Stomach smooth muscle (tissue), 2 donors: Measurements from ENCODE around the gene CDH7.

Source experiments
- H3K27ac ChIP-seq: one replicate; pipeline ENCODE4 v1.7.0; 2013; ENCODE audit warnings: mild to moderate bottlenecking, low read length, inconsistent platforms
- H3K27me3 ChIP-seq, 2 donors: one replicate each; pipeline ENCODE4 v1.7.0; 2013; ENCODE audit warnings: low read length in 2 of 2; ENCODE audit not compliant: insufficient read depth in 2 of 2, control insufficient read depth in 1 of 2
- H3K36me3 ChIP-seq, 2 donors: one replicate each; pipeline ENCODE4 v1.7.0; 2013; ENCODE audit warnings: low read length in 2 of 2; ENCODE audit not compliant: control insufficient read depth in 2 of 2, insufficient read depth in 2 of 2
- H3K4me1 ChIP-seq: one replicate; pipeline ENCODE4 v1.7.0; 2013; ENCODE audit warnings: low read length; ENCODE audit not compliant: control insufficient read depth, insufficient read depth
- H3K4me3 ChIP-seq, 2 donors: one replicate each; pipeline ENCODE4 v1.7.0; 2013; ENCODE audit warnings: low read length in 2 of 2
- H3K9ac ChIP-seq, 2 donors: one replicate each; pipeline ENCODE4 v1.7.0; 2013; ENCODE audit warnings: low read length in 2 of 2, mild to moderate bottlenecking in 1 of 2
- H3K9me3 ChIP-seq, 2 donors: one replicate each; pipeline ENCODE4 v1.7.0; 2013; ENCODE audit warnings: low read length in 2 of 2; ENCODE audit not compliant: control insufficient read depth in 2 of 2
- donor health status: healthy.
- donor health status: Pancreatic carcinoma.

CDH7 gene

DNA sequence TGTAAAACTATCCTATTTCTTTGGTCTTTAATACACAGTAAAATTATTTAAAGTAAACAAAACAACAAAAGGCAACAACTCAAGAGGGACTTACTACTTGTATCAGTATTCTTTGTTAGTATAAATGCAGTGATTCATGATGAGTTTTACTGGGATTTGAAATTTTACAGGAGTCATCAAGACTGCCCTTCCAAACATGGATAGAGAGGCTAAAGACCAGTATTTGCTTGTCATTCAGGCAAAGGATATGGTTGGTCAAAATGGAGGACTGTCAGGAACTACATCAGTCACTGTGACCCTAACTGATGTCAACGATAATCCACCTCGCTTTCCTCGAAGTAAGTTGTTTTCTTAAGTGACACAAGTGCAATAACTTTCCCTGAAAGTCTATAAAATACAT, 71.1 kb downstream of the CDH7 start:
- Histone ChIP-seq H3K4me1 (no peaks in the 10 kb centered on the region), H3K4me3 (no peak overlapping the region), H3K9ac (no peak overlapping the region), H3K27ac (no peak overlapping the region), H3K9me3 (no peaks in the 10 kb centered on the region), H3K36me3 (no peaks in the 10 kb centered on the region), H3K27me3 (no peaks in the 10 kb centered on the region)

DNA sequence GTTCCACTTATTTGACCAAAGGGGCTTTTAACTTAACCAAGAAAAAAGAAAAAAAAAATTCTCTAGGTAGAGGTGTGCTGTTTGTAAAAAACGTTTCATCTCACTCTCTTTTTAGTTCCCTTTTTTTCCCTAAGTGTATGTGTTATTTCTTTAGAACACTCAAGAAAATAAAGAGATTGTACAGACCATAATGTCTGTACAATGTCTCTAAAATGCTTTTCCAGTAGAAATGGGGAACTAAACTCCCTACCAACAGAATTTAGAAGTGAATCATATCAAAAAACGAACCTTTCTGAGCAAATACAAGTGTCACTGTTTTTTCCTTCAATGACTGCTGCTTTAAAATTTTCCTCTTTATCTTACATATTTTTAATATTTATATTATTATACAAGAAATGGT, 72.0 kb downstream of the CDH7 start:
- H3K4me3 ChIP-seq = no peak overlapping the region
- no peaks in the 10 kb centered on the region for H3K36me3 ChIP-seq
- H3K9me3 ChIP-seq = no peaks in the 10 kb centered on the region
- no peaks in the 10 kb centered on the region for H3K27me3 ChIP-seq
- no peak overlapping the region for H3K27ac ChIP-seq
- H3K4me1 ChIP-seq = no peaks in the 10 kb centered on the region
- H3K9ac ChIP-seq = no peak overlapping the region

DNA sequence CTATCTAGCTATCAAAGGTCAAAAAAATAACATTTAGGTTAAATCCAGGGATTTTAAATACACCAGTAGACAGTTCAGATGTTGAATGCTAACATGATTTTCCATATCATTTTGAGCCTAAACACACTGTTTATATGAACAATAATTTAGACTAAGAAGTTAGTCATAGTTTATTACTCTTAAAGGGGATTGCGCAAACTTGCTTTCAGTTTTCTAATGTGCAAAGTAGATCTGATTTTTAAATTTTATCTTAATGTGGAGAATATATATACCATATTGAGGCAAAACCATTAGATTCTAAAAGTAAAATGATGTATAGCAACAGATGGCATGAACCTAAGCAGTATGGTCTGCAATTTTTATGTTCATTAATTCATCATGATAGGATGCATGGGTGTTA, 76.6 kb downstream of the CDH7 start:
- Histone ChIP-seq H3K27ac (no peak overlapping the region), H3K9ac (no peak overlapping the region), H3K4me3 (no peak overlapping the region), H3K9me3 (no peaks in the 10 kb centered on the region), H3K4me1 (no peaks in the 10 kb centered on the region), H3K27me3 (no peaks in the 10 kb centered on the region), H3K36me3 (no peaks in the 10 kb centered on the region)

DNA sequence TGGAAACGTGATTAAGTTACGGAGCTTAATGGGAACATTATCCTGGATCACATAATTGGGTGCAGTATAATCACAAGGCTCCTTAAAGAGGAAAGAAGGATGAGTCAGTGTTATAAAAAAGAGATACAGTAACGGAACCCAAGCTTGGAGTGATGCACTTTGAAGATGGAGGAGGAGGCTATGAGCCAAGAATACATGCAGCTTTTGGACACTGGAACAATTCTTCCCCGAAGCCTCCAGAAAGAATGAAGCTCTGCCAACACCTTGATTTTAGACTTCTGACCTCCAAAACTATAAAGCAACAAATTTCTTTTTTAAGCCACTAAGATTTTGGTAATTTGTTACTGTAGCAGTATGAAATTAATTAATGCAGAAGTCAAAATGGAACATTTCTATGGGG, 85.1 kb downstream of the CDH7 start:
- H3K9ac ChIP-seq = no peak overlapping the region
- H3K4me3 ChIP-seq = no peak overlapping the region
- H3K27me3 ChIP-seq = no peaks in the 10 kb centered on the region
- no peaks in the 10 kb centered on the region for H3K4me1 ChIP-seq
- H3K36me3 ChIP-seq = no peaks in the 10 kb centered on the region
- no peaks in the 10 kb centered on the region for H3K9me3 ChIP-seq
- no peak overlapping the region for H3K27ac ChIP-seq

DNA sequence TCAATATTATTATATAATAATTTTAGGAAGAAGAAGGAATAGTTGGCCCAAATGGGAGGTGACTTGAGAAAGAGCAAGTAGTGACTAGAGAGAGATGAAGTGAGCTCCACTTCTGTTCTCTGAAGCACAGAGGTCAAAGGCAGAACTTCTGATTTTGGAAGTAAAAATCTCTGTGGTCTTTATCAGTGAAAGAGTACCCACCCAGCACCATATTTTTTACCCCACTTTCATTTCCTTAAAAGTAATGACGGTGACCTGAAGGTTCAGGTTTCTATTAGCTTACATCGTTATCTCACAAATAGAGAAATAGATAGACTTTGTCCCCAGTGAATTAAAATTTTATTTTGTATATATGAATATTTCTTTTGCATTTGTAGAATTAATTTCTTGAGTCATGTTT, 95.3 kb downstream of the CDH7 start:
- Histone ChIP-seq H3K9me3 (no peaks in the 10 kb centered on the region), H3K27ac (no peak overlapping the region), H3K9ac (no peak overlapping the region), H3K36me3 (no peaks in the 10 kb centered on the region), H3K4me3 (no peak overlapping the region), H3K27me3 (no peaks in the 10 kb centered on the region), H3K4me1 (no peaks in the 10 kb centered on the region)

DNA sequence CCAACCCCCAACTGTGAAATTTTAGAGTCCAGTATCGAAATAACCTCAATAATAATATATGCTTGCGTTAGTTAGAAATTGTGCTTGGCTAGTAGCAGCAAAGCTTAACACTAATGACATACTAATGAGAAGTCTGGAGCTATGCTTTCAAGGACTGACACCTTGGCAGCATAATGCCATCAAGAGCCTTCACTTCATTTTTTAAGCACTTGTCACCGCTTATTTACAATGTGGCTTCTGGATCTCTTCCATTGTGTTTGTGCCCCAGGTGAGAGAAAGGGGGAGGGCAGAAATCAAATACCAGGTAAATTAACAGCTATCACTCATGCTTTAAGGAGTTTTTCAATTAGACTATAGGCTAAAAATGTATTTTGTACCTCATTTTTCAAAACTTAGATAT, 101.5 kb downstream of the CDH7 start:
- Histone ChIP-seq H3K9ac (no peak overlapping the region), H3K27me3 (no peaks in the 10 kb centered on the region), H3K9me3 (no peaks in the 10 kb centered on the region), H3K27ac (no peak overlapping the region), H3K4me3 (no peak overlapping the region), H3K4me1 (no peaks in the 10 kb centered on the region), H3K36me3 (no peaks in the 10 kb centered on the region)

DNA sequence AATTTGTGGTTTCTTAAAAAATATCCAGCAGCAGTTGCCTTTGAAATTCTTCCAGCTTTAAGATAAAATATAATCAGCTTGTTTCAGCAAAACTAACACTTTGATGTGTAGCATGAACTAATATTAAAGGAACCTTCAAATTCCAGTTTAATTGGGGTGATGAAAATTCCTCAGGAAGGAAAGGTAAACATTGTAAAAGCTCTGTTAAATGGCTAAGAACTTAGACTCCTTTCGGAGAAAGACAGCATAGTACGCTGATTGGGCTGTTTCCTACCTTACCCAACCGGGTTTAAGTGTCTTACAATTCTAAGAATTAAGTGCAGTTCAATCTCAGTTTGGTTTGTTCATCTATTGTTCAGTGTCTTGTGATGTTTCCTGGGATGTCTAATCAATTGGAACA, 108.3 kb downstream of the CDH7 start:
- no peak overlapping the region for H3K9ac ChIP-seq
- H3K4me1 ChIP-seq = no peaks in the 10 kb centered on the region
- H3K27me3 ChIP-seq = no peaks in the 10 kb centered on the region
- no peak overlapping the region for H3K27ac ChIP-seq
- H3K4me3 ChIP-seq = no peak overlapping the region
- H3K9me3 ChIP-seq = no peaks in the 10 kb centered on the region
- no peaks in the 10 kb centered on the region for H3K36me3 ChIP-seq

DNA sequence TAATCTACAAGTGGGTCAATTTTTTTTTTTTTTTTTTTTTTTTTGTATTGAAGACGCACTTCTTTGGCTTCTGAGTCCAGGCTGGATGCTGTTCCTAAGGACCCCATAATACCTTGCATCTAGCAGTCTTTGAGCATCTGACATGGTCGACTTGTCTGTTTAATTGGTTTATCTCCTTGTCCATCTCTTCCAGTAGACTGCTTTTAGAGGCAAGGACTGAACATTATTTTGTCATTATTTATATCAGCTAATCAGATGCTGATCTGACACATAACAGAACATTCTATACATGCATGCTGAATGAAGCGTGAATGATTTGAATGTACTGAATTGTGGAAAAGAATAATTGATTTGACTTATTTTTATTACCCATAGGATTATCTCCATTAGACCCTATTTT, 118.7 kb downstream of the CDH7 start:
- no peaks in the 10 kb centered on the region for H3K4me1 ChIP-seq
- no peaks in the 10 kb centered on the region for H3K9me3 ChIP-seq
- H3K36me3 ChIP-seq = no peaks in the 10 kb centered on the region
- H3K4me3 ChIP-seq = no peak overlapping the region
- H3K27ac ChIP-seq = no peak overlapping the region
- H3K9ac ChIP-seq = no peak overlapping the region
- H3K27me3 ChIP-seq = no peaks in the 10 kb centered on the region

DNA sequence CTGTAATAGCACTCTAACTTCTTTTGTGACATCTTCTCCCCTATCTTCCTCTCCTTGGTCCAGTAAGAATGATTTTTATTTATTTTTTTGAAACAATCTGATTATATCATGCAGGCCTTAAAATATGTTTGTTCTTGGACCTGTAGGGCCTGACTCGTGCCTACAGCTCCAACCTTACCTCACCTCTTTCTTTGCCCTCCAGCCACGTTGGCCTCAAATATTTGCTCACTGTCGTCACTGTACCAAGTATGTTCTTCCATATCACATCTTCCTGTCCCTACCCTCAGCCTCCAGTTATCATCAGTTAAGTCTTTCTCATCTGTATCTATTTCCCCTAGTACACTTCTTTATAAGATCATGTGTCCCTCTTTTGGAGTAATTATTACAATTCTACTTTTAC, 125.5 kb downstream of the CDH7 start:
- Histone ChIP-seq H3K27ac (no peak overlapping the region), H3K4me3 (no peak overlapping the region), H3K9ac (no peak overlapping the region), H3K9me3 (no peaks in the 10 kb centered on the region), H3K4me1 (no peaks in the 10 kb centered on the region), H3K27me3 (no peaks in the 10 kb centered on the region), H3K36me3 (no peaks in the 10 kb centered on the region)

DNA sequence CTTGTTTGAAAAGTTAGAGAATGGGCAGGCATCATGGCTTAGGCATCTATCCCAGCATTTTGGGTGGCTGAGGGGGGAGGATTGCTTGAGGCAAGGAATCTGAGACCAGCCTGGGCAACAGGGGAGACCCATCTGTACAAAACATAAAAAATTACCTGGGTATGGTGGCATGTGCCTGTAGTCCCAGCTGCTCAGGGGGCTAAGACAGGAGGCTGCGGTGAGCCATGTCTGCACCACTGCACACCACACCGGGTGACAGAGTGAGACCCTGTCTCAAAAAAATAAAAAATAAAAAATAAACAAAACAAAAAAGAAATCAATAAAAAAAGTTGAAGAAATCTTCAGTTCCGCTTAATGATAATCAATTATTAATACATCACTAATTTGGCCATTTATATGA, 146.5 kb downstream of the CDH7 start:
- H3K36me3 ChIP-seq = no peaks in the 10 kb centered on the region
- no peaks in the 10 kb centered on the region for H3K4me1 ChIP-seq
- no peaks in the 10 kb centered on the region for H3K27me3 ChIP-seq
- no peak overlapping the region for H3K4me3 ChIP-seq
- no peak overlapping the region for H3K9ac ChIP-seq
- no peaks in the 10 kb centered on the region for H3K9me3 ChIP-seq
- no peak overlapping the region for H3K27ac ChIP-seq

DNA sequence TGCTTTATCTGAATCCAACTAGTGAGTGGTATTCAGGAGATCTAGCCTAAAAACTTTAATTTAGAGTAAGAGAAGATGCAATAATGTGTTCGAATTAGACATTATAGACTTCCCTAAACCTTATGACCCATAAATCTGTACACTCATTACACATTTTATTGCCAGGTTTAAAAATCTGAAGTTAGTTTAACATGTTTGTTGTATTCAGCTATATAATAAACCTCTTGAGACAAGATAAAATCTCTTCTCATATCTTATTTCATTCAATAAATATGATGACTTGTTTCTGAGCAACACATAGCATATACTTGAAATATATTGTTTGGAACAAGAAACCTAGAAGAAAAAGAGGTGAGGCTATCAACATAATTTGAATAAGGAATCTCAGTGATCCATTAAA, 150.7 kb downstream of the CDH7 start:
- Histone ChIP-seq H3K4me1 (no peaks in the 10 kb centered on the region), H3K36me3 (no peaks in the 10 kb centered on the region), H3K9ac (no peak overlapping the region), H3K27me3 (no peaks in the 10 kb centered on the region), H3K9me3 (no peaks in the 10 kb centered on the region), H3K4me3 (no peak overlapping the region), H3K27ac (no peak overlapping the region)

DNA sequence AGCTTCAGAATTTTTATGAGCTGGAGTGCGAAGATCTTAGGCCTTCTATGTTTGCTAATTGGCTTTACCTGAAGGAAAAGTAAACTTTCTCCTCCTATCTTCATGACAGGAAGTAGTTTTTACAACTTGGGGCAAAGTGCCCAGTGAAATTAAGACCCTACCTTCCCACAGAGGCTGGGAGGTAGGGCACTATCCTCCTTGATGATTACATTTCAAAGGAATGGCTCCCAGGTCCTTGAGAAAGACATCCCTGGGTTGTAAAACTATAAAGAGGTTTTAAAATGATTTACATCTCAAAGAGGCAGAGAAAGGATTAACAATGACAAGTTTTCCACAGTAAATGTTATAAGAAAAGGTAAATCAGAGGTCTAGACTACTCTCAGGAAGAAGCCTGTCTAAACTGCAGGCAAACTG, 155.8 kb downstream of the CDH7 start:
- H3K9ac ChIP-seq = no peak overlapping the region
- no peaks in the 10 kb centered on the region for H3K36me3 ChIP-seq
- no peak overlapping the region for H3K27ac ChIP-seq
- no peaks in the 10 kb centered on the region for H3K4me1 ChIP-seq
- no peak overlapping the region for H3K4me3 ChIP-seq
- no peaks in the 10 kb centered on the region for H3K27me3 ChIP-seq
- H3K9me3 ChIP-seq = no peaks in the 10 kb centered on the region
